Measurements from ENCODE around the gene POLR1F. TPM values are rescaled to one million over a fixed set of nuclear protein-coding genes. Genes with fewer than 3 reads are reported as not detected.

The POLR1F gene, protein sequence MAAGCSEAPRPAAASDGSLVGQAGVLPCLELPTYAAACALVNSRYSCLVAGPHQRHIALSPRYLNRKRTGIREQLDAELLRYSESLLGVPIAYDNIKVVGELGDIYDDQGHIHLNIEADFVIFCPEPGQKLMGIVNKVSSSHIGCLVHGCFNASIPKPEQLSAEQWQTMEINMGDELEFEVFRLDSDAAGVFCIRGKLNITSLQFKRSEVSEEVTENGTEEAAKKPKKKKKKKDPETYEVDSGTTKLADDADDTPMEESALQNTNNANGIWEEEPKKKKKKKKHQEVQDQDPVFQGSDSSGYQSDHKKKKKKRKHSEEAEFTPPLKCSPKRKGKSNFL
- polyA plus RNA-seq (2013, experiment 1 of 2), result 12.6 TPM
- 15.1 TPM for polyA plus RNA-seq (2013, experiment 2 of 2)

DNA sequence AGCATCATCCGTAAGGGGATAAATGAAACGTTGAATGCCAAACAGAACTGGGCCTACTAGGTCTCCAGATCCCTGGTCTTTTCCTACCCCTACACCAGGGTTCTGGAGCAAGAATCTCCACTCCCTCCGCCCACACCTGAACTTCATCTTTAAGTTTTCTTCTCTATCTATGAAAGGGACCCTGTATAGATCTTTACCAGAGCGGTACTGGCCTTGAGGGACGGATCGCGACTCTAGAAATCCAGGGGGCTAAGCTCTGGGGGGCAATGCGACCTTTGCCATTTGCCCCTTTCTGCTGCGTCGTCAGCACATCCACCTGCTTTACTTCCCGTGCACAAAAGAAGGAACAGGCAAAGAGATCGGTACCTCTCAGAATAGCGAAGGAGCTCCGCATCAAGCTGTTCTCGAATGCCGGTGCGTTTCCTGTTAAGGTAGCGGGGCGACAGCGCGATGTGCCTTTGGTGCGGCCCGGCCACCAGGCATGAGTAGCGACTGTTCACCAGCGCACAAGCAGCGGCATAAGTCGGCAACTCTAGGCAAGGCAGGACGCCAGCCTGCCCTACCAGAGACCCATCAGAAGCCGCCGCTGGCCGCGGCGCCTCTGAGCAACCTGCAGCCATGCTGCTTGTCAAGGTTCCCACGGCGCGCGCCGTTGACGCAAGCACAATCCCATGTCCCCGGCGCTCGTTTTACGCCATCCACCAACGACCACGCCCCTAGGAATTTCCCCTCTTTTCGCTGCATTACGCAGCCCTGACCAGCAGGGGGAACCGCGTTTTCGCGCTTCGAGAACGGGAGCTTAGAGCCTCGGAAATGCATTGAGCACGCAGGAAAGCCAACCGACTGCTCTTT is at the start of gene POLR1F:
Gene POLR1F (minus strand): TSS at position 641 of the 852 bp plus-strand sequence. CDS start 21 bp downstream, at position 620.
- H3K27ac ChIP-seq (ENCODE audit: low read depth, low read length, severe bottlenecking), result peak within 1 kb of the TSS; percentile 64
- H3K9me3 ChIP-seq (ENCODE audit: control insufficient read depth, low read length), result no peaks in the 10 kb centered on the region
- H3K36me3 ChIP-seq (ENCODE audit: control insufficient read depth, insufficient read depth, low read length), result peaks cover 5% of the 10 kb centered on the region
- 0 to 1% methylated on average over 42 to 52 of the region's 56 CpGs for WGBS, 2 experiments (ENCODE audit: insufficient coverage in 2 of 2)
- peaks cover 15% of the 10 kb centered on the region for H3K4me1 ChIP-seq (ENCODE audit: control insufficient read depth, insufficient read depth, low read length, poor library complexity, severe bottlenecking)
- H3K4me3 ChIP-seq (ENCODE audit: extremely low read depth, insufficient read depth, low read length, poor library complexity, severe bottlenecking), result peak within 1 kb of the TSS; percentile 84

- Histone ChIP-seq H3K4me1 (ENCODE audit: control insufficient read depth, insufficient read depth, low read length, poor library complexity, severe bottlenecking) (no peaks in the 10 kb centered on the region), H3K36me3 (ENCODE audit: control insufficient read depth, insufficient read depth, low read length) (no peaks in the 10 kb centered on the region), H3K4me3 (ENCODE audit: extremely low read depth, insufficient read depth, low read length, poor library complexity, severe bottlenecking) (no peak overlapping the region), H3K27ac (ENCODE audit: low read depth, low read length, severe bottlenecking) (no peak overlapping the region), H3K9me3 (ENCODE audit: control insufficient read depth, low read length) (no peaks in the 10 kb centered on the region)
- WGBS, 2 experiments (ENCODE audit: insufficient coverage in 2 of 2), result 0% methylated on average over 1 to 2 of the region's 6 CpGs
These were observed 45.8 kb upstream of the POLR1F start for GRCh38 chr7:19754521-19755116.

GRCh38 chr7:19752020-19752419 is 43.2 kb upstream of the POLR1F start:
- WGBS, 2 experiments (ENCODE audit: insufficient coverage in 2 of 2), result 78 to 100% methylated on average over 1 to 2 of the region's 3 CpGs
- no peak overlapping the region for H3K4me3 ChIP-seq (ENCODE audit: extremely low read depth, insufficient read depth, low read length, poor library complexity, severe bottlenecking)
- no peaks in the 10 kb centered on the region for H3K4me1 ChIP-seq (ENCODE audit: control insufficient read depth, insufficient read depth, low read length, poor library complexity, severe bottlenecking)
- H3K36me3 ChIP-seq (ENCODE audit: control insufficient read depth, insufficient read depth, low read length), result no peaks in the 10 kb centered on the region
- H3K9me3 ChIP-seq (ENCODE audit: control insufficient read depth, low read length), result no peaks in the 10 kb centered on the region
- no peak overlapping the region for H3K27ac ChIP-seq (ENCODE audit: low read depth, low read length, severe bottlenecking)

DNA sequence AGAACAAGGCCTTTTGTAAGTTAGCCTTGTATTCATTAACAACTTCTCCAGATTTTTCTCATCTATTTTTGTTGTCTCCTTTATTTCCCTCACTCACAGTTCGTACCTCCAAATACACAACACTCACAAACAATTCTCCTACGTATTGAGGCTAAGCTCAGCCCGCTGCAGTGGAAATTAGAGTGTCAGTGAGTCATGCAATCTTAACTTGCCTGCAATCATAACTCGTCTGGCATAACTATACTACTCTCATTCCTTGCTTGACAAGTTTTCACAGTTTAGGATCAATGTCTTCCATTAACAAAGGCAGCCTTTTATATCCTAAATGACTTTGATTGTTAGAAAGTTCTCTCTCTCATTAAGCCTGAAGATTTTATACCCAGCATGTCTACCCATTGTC is 40.8 kb upstream of the POLR1F start:
- H3K36me3 ChIP-seq (ENCODE audit: control insufficient read depth, insufficient read depth, low read length), result no peaks in the 10 kb centered on the region
- H3K27ac ChIP-seq (ENCODE audit: low read depth, low read length, severe bottlenecking), result no peak overlapping the region
- 87% methylated on average over 3 of the region's 4 CpGs; no CpG with 5 or more reads in 1 of the 2 experiments for WGBS, 2 experiments (ENCODE audit: insufficient coverage in 2 of 2)
- H3K9me3 ChIP-seq (ENCODE audit: control insufficient read depth, low read length), result no peaks in the 10 kb centered on the region
- H3K4me1 ChIP-seq (ENCODE audit: control insufficient read depth, insufficient read depth, low read length, poor library complexity, severe bottlenecking), result no peaks in the 10 kb centered on the region
- no peak overlapping the region for H3K4me3 ChIP-seq (ENCODE audit: extremely low read depth, insufficient read depth, low read length, poor library complexity, severe bottlenecking)

DNA sequence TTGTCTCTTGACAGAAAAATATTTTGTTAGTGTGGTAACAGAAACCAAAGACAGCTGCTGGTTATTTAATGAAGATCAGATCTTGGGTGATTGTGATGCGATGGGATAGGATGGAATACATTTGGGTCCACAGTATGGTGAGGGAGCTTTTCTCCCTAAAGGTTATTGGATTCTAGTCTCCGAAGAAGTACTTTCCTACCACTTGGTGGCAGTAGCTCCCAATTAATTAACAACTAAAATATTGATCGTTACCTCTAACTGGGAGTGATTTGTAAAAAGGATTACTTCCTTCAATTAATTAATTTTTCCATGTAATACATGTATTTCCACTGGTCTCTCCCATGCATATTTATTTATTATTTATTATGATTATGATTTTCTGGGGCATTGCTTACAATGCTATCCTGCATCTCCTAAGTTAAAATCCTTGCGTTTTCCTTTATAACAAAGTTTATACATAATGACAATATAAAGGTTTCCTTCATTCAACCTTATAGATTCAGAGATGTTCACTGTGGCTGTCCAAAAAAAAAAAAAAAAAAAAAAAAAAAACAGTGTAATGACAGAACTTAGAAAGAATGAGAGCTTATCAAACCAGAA is 39.0 kb upstream of the POLR1F start:
- Histone ChIP-seq H3K27ac (ENCODE audit: low read depth, low read length, severe bottlenecking) (no peak overlapping the region), H3K9me3 (ENCODE audit: control insufficient read depth, low read length) (no peaks in the 10 kb centered on the region), H3K36me3 (ENCODE audit: control insufficient read depth, insufficient read depth, low read length) (no peaks in the 10 kb centered on the region), H3K4me1 (ENCODE audit: control insufficient read depth, insufficient read depth, low read length, poor library complexity, severe bottlenecking) (no peaks in the 10 kb centered on the region), H3K4me3 (ENCODE audit: extremely low read depth, insufficient read depth, low read length, poor library complexity, severe bottlenecking) (no peak overlapping the region)
- no CpG with 5 or more reads among the region's 4 CpGs for WGBS, 2 experiments (ENCODE audit: insufficient coverage in 2 of 2)

DNA sequence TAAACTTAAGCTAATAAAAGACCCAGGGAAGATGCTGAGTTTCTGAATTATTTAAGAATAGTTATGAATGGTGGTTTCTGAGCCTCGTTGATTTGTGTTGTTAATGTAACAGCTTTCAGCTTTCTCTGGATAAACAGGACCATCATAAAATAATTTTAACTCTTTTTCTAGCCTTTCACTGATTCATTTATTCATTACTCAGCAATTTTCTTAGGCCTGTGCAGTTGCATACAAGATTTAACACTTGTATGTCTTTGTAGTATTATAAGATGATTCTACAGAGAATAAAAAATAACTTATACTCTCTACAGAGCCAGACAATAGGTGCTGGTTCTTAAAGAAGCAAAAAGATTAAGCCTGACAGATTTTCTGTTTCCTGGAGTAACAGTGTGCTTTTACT is 35.2 kb upstream of the POLR1F start:
- no peak overlapping the region for H3K27ac ChIP-seq (ENCODE audit: low read depth, low read length, severe bottlenecking)
- H3K36me3 ChIP-seq (ENCODE audit: control insufficient read depth, insufficient read depth, low read length), result no peaks in the 10 kb centered on the region
- no peaks in the 10 kb centered on the region for H3K4me1 ChIP-seq (ENCODE audit: control insufficient read depth, insufficient read depth, low read length, poor library complexity, severe bottlenecking)
- H3K4me3 ChIP-seq (ENCODE audit: extremely low read depth, insufficient read depth, low read length, poor library complexity, severe bottlenecking), result no peak overlapping the region
- H3K9me3 ChIP-seq (ENCODE audit: control insufficient read depth, low read length), result no peaks in the 10 kb centered on the region
- no CpG with 5 or more reads among the region's 1 CpG for WGBS, 2 experiments (ENCODE audit: insufficient coverage in 2 of 2)

- WGBS, 2 experiments (ENCODE audit: insufficient coverage in 2 of 2), result 78 to 90% methylated on average over 2 to 3 of the region's 3 CpGs
- Histone ChIP-seq H3K27ac (ENCODE audit: low read depth, low read length, severe bottlenecking) (no peak overlapping the region), H3K4me1 (ENCODE audit: control insufficient read depth, insufficient read depth, low read length, poor library complexity, severe bottlenecking) (no peaks in the 10 kb centered on the region), H3K4me3 (ENCODE audit: extremely low read depth, insufficient read depth, low read length, poor library complexity, severe bottlenecking) (no peak overlapping the region), H3K36me3 (ENCODE audit: control insufficient read depth, insufficient read depth, low read length) (no peaks in the 10 kb centered on the region), H3K9me3 (ENCODE audit: control insufficient read depth, low read length) (no peaks in the 10 kb centered on the region)
These were observed 19.9 kb upstream of the POLR1F start for GRCh38 chr7:19728716-19729115.

GRCh38 chr7:19725770-19726169 is 16.9 kb upstream of the POLR1F start:
- H3K4me1 ChIP-seq (ENCODE audit: control insufficient read depth, insufficient read depth, low read length, poor library complexity, severe bottlenecking), result no peaks in the 10 kb centered on the region
- no peak overlapping the region for H3K27ac ChIP-seq (ENCODE audit: low read depth, low read length, severe bottlenecking)
- WGBS, 2 experiments (ENCODE audit: insufficient coverage in 2 of 2), result 84 to 97% methylated on average over 3 of the region's 5 CpGs
- H3K9me3 ChIP-seq (ENCODE audit: control insufficient read depth, low read length), result no peaks in the 10 kb centered on the region
- H3K4me3 ChIP-seq (ENCODE audit: extremely low read depth, insufficient read depth, low read length, poor library complexity, severe bottlenecking), result no peak overlapping the region
- no peaks in the 10 kb centered on the region for H3K36me3 ChIP-seq (ENCODE audit: control insufficient read depth, insufficient read depth, low read length)

- no peaks in the 10 kb centered on the region for H3K36me3 ChIP-seq (ENCODE audit: control insufficient read depth, insufficient read depth, low read length)
- H3K4me3 ChIP-seq (ENCODE audit: extremely low read depth, insufficient read depth, low read length, poor library complexity, severe bottlenecking), result no peak overlapping the region
- H3K9me3 ChIP-seq (ENCODE audit: control insufficient read depth, low read length), result no peaks in the 10 kb centered on the region
- 40 to 67% methylated on average over 1 of the region's 1 CpG for WGBS, 2 experiments (ENCODE audit: insufficient coverage in 2 of 2)
- no peak overlapping the region for H3K27ac ChIP-seq (ENCODE audit: low read depth, low read length, severe bottlenecking)
- H3K4me1 ChIP-seq (ENCODE audit: control insufficient read depth, insufficient read depth, low read length, poor library complexity, severe bottlenecking), result no peaks in the 10 kb centered on the region
These were observed 6.7 kb upstream of the POLR1F start for GRCh38 chr7:19715499-19715898.

GRCh38 chr7:19713676-19714075 is 4.8 kb upstream of the POLR1F start:
- no peaks in the 10 kb centered on the region for H3K36me3 ChIP-seq (ENCODE audit: control insufficient read depth, insufficient read depth, low read length)
- no peaks in the 10 kb centered on the region for H3K4me1 ChIP-seq (ENCODE audit: control insufficient read depth, insufficient read depth, low read length, poor library complexity, severe bottlenecking)
- no CpG with 5 or more reads among the region's 1 CpG for WGBS, 2 experiments (ENCODE audit: insufficient coverage in 2 of 2)
- H3K4me3 ChIP-seq (ENCODE audit: extremely low read depth, insufficient read depth, low read length, poor library complexity, severe bottlenecking), result no peak overlapping the region
- no peaks in the 10 kb centered on the region for H3K9me3 ChIP-seq (ENCODE audit: control insufficient read depth, low read length)
- H3K27ac ChIP-seq (ENCODE audit: low read depth, low read length, severe bottlenecking), result no peak overlapping the region
